Erythroblast (primary cell): Measurements from ENCODE around the gene ACTR8.

ENCODE experiments used
- GATA1 ChIP-seq: IDR thresholded peaks from 2 replicates; pipeline ENCODE4 v1.6.1; 2011; ENCODE audit warnings: low read depth, mild to moderate bottlenecking, control low read depth, low read length, moderate library complexity
- POLR2A ChIP-seq: IDR thresholded peaks from 2 replicates; pipeline ENCODE4 v1.6.1; 2011; ENCODE audit warnings: mild to moderate bottlenecking, low read length

GRCh38 chr3:53845103-53845880, 36.7 kb downstream of the ACTR8 start:
- no peak for TF ChIP-seq POLR2A
- TF ChIP-seq GATA1: no peak
